Upper lobe of left lung (tissue), 4 donors: ENCODE results near the gene USP34.

Source experiments
- CTCF ChIP-seq, 6 experiments: fragments of 450-650 bp in 4 of 6; fragments of 200-600 bp in 2 of 6; sonication (generic) in 2 of 6; IDR thresholded peaks; one replicate each; pipeline ENCODE4 v1.5.1; 2016 to 2019; ENCODE audit warnings: antibody characterized with exemption in 6 of 6
- POLR2A ChIP-seq, 4 donors: fragments of 450-650 bp; IDR thresholded peaks; one replicate each; pipeline ENCODE4 v1.5.1; 2016 to 2017; ENCODE audit warnings: antibody characterized with exemption in 4 of 4, mild to moderate bottlenecking in 2 of 4

GRCh38 chr2:61419570-61419969 lies 51.3 kb downstream of the USP34 start:
- TF ChIP-seq CTCF (IDR thresholded peaks at IDR 0.05) (no peak), POLR2A (IDR thresholded peaks at IDR 0.05) (no peak)
